ENCODE data around the gene CCIN.
A peak's percentile ranks its signal among the peaks of the same experiment; 100 is the strongest.
"Not testable (repeated sequence)": the region's sequence is repeated elsewhere in the genome, so short reads cannot be mapped to it uniquely, and the experiment has no call there.

CCIN gene

GRCh38 chr9:36158122-36158521, 11.1 kb upstream of the CCIN start:
- DNase-seq (ENCODE audit: low read depth in 1 of 2, low spot score in 1 of 2), result no peak

DNA sequence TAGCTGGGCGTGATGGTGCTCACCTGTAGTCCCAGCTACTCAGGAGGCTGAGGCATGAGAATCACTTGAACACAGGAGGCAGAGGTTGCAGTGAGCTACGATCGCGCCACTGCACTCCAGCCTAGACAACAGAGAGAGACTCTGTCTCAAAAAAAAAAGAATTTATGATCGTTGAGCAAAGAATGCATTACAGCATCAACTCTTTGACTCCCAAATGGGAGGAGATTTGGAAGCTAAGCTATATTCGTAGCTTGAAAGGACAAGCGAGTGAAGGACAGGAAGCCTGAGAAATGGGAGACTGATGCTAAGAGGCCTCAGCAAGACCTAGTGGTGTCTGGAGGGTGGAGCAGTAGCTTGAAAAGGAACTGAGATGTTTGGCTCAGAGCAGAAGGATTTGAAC, 10.3 kb upstream of the CCIN start:
- no peak for DNase-seq (ENCODE audit: low read depth in 1 of 2, low spot score in 1 of 2)

DNA sequence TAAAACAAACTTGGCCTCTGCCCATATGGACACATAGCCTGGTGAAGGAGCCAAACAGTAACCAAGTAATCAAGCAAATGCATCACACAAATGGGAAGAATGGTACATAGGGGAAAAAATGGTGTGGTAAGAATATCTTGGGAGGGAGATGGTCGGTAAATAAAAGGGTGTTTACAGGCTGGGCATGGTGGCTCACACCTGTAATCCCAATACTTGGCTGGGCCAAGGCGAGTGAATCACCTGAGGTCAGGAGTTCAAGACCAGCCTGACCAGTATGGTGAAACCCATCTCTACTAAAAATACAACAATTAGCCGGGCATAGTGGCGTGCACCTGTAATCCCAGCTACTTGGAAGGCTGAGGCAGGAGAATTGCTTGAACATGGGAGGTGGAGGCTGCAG, 9.7 kb upstream of the CCIN start:
- DNase-seq (ENCODE audit: low read depth in 1 of 2, low spot score in 1 of 2), result not testable (repeated sequence)

DNA sequence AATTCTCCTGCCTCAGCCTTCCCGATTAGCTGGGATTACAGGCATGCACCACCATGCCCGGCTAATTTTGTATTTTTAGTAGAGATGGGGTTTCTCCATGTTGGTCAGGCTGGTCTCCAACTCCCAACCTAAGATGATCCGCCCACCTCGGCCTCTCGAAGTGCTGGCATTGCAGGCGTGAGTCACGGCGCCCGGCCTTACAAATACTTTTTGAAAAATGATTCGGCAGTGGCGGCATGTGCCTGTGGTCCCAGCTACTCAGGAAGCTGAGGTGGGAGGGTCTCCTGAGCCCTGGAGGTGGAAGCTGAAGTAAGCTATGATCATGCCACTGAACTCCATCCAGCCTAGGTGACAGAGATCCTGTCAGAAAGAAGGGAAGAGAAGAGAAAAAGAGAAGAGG, 9.1 kb upstream of the CCIN start:
- DNase-seq (ENCODE audit: low read depth in 1 of 2, low spot score in 1 of 2), result not testable (repeated sequence)

GRCh38 chr9:36161187-36161586, 8.0 kb upstream of the CCIN start:
- no peak for DNase-seq (ENCODE audit: low read depth in 1 of 2, low spot score in 1 of 2)

- no peak for DNase-seq (ENCODE audit: low read depth in 1 of 2, low spot score in 1 of 2)
Measured at GRCh38 chr9:36162211-36162738, 6.9 kb upstream of the CCIN start.

DNA sequence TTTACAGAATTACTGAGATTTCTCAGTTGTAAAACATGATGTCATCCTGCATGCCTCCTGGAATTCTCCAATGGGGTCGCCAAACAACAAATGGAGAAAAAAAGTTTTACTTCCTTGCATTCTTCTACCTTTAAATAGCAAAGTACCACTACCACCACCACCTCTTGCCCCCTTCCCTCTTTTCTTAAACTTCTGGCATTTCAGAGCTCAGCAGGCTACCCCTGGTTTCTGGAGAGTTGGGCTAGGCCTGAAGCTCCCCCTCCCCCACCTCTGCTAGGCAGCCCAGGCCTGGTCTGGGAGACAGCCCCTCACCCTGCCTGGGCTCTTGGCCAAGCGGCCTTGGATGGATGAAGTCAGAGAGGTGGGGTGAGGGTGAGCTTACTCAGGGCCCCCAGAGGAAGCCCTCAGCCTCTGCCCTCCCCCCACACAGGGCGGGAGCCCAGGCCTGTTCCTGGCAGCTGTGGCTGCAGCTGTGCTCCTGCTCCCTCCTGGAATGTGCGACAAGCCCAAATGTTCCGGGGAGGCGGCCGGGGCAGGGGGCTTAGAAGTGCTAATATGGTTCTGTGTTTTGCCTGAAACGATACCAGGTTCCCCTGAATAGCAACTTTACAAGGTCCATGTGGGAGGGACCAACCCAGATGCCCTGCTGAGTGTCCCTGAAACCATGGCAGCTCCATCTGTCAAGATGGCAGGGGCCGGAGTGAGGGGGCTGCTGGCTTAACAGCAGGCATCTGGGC, 6.0 kb upstream of the CCIN start:
- no peak for DNase-seq (ENCODE audit: low read depth in 1 of 2, low spot score in 1 of 2)

GRCh38 chr9:36163786-36164170, 5.4 kb upstream of the CCIN start:
- DNase-seq (ENCODE audit: low read depth in 1 of 2, low spot score in 1 of 2), result no peak

GRCh38 chr9:36164372-36164771, 4.8 kb upstream of the CCIN start:
- no peak for DNase-seq (ENCODE audit: low read depth in 1 of 2, low spot score in 1 of 2)

- no peak for DNase-seq (ENCODE audit: low read depth in 1 of 2, low spot score in 1 of 2)
Measured at GRCh38 chr9:36164989-36165388, 4.2 kb upstream of the CCIN start.

GRCh38 chr9:36165826-36166167, 3.4 kb upstream of the CCIN start:
- DNase-seq (ENCODE audit: low read depth in 1 of 2, low spot score in 1 of 2), result no peak

DNA sequence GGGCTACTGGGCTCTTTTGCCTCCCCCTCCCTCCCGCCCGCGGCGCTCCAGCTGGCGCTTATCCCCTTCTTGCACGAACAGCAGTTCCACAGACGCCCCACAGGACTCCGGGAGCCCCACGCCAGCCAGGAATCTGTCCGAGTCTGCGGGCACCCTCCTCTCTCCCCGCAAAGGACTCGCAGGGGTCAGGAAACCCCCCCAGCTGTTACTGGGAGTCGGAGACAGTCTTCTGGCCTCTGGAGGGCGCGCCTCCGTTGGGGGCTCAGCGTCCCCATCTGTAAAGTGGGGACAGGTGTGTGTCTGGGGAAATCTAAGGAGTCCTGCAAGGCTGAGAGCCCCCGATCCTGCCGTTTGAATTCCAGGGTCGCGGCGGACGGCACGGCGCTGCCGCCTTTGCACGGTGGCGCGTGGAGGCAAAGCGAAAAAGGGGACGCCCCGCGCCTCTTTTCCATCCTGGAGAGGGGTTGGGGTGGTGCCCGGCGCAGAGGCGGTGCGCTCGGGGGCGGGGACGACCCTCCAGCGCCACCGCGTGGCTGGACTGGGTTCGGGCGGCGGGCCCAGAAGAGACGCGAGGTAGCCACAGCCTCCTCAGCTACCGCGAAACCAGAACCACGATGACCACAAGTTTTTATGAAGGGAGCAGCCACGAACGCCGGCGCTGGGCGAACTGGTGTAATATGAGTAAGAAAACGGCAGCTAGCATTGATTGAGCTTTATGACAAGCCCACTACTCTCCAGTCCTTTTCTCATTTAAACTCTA, 2.8 kb upstream of the CCIN start:
- DNase-seq (ENCODE audit: low read depth in 1 of 2, low spot score in 1 of 2), result peak; percentile 66 to 74

DNA sequence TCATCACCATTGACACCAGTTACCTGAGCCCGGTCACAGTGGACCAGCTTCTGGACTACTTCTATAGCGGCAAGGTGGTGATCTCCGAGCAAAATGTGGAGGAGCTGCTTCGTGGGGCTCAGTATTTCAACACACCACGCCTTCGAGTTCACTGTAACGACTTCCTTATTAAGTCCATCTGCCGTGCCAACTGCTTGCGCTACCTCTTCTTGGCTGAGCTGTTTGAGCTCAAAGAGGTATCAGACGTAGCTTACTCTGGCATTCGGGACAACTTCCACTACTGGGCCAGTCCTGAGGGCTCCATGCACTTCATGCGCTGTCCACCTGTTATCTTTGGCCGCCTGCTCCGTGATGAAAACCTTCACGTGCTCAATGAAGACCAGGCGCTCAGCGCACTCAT, 520 bp downstream of the CCIN start:
- DNase-seq (ENCODE audit: low read depth in 1 of 2, low spot score in 1 of 2), result no peak

- no peak for DNase-seq (ENCODE audit: low read depth in 1 of 2, low spot score in 1 of 2)
Measured at GRCh38 chr9:36170531-36170930, 1.3 kb downstream of the CCIN start.

- no peak for DNase-seq (ENCODE audit: low read depth in 1 of 2, low spot score in 1 of 2)
Measured at GRCh38 chr9:36173861-36174260, 4.7 kb downstream of the CCIN start.

DNA sequence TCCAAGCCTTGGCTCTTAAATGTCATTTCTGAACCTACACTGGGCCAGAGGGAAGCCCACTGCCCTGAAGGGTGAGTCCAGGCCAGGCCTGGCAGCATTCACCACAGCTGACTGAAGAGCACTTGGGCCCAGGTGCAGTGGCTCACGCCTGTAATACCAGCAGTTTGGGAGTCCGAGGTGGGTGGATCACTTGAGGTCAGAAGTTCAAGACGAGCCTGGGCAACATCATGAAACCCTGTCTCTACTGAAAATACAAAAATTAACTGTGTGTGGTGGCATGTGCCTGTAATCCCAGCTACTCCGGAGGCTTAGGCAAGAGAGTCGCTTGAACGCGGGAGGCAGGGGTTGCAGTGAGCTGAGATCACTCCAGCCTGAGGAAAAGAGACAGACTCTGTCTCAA, 5.1 kb downstream of the CCIN start:
- DNase-seq (ENCODE audit: low read depth in 1 of 2, low spot score in 1 of 2), result no peak

DNA sequence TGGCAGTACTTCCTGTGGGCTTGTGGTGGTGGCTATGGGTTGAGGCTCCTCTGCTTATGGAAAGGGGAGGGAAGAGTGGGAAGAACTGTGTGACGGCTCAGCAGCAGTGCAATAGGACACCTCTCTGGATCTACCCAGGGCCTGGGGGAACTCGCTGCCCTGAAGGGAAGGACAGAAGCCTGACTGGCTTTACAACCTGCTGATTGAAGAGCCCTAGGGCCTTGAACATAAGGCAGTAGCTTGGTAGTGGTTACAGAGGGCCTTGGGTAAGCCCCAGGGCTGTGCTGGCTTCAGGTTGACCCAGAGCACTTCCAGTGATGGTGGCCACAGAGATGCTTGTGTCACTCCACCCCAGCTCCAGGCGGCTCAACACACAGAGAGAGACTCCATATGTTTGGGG, 5.5 kb downstream of the CCIN start:
- no peak for DNase-seq (ENCODE audit: low read depth in 1 of 2, low spot score in 1 of 2)

DNA sequence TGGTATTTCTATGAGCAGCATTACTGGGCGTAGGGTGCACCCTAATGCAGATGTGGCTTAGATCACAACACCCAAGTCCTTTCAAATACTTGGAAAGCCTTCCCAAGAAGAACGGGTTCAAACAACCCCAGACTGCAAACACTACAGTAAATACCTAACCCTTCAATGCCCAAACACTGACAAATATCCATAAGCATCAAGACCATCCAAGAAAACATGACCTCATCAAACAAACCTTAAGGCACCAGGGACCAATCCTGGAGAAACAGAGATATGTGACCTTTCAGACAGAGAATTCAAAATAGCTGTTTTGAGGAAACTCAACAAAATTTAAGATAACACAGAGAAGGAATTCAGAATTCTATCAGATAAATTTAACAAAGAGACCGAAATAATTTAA, 6.0 kb downstream of the CCIN start:
- DNase-seq (ENCODE audit: low read depth in 1 of 2, low spot score in 1 of 2), result not testable (repeated sequence)

DNA sequence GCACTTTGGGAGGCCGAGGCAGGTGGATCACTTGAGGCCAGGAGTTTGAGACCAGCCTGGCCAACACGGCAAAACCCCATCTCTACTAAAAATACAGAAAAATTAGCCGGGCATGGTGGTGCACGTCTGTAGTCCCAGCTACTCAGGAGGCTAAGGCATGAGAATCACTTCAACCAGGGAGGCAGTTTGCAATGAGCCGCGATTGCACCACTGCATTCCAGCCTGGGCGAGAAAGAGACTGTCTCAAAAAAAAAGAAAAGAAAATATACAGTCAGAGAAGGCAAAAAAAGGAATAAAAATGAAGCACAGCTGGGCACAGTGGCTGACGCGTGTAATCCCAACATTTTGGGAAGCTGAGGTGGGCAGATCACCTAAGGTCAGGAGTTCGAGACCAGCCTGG, 7.3 kb downstream of the CCIN start:
- DNase-seq (ENCODE audit: low read depth in 1 of 2, low spot score in 1 of 2), result not testable (repeated sequence)

DNA sequence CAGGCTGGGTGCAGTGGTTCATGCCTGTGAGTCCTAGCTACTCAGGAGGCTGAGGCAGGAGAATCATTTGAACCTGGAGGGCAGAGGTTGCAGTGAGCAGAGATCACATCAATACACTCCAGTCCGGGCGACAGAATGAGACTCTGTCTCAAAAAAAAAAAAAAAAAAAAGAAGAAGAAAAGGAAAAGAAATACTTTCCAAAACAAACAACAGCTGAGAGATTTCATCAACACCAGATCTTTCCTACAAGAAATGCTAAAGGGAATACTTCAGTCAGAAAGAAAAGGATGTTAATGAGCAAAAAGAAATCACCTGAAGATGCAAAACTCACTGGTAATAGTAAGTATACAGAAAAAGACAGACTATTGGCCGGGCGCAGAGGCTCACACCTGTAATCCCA, 8.4 kb downstream of the CCIN start:
- DNase-seq (ENCODE audit: low read depth in 1 of 2, low spot score in 1 of 2), result no peak

GRCh38 chr9:36180243-36180642, 11.1 kb downstream of the CCIN start:
- not testable (repeated sequence) for DNase-seq (ENCODE audit: low read depth in 1 of 2, low spot score in 1 of 2)

DNA sequence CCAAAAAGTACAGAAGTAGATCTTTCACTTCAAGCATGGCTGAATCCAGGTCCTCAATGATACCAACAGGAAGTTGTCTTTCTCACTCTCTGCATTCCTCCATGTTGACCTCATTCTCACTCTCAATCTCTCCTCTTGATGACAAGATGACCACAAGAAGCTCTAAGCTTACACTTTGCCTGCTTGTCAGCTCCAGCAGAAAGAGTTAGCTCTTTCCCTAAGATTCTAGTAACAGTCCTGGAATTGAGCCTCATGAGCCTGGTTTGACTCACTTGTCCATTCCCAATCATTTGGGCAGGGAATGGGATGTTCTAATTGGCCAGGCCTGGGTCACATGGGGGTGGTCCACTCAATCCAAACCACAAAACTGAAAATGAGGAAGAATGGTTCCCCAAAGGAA, 18.2 kb downstream of the CCIN start:
- no peak for DNase-seq (ENCODE audit: low read depth in 1 of 2, low spot score in 1 of 2)

- no peak for DNase-seq (ENCODE audit: low read depth in 1 of 2, low spot score in 1 of 2)
Measured at GRCh38 chr9:36188212-36188611, 19.0 kb downstream of the CCIN start.

Data from activated T-helper 1 cell treated with anti-CD3 and anti-CD28 coated beads, Interleukin-2, amount 50 U/mL, for 16 hours (primary cell).